ENCODE data around the gene RFX4. TPM values are rescaled to one million over a fixed set of nuclear protein-coding genes. Genes with fewer than 3 reads are reported as not detected.

The RFX4 gene
- total RNA-seq, 4 donors from 2014 or later = not detected

DNA sequence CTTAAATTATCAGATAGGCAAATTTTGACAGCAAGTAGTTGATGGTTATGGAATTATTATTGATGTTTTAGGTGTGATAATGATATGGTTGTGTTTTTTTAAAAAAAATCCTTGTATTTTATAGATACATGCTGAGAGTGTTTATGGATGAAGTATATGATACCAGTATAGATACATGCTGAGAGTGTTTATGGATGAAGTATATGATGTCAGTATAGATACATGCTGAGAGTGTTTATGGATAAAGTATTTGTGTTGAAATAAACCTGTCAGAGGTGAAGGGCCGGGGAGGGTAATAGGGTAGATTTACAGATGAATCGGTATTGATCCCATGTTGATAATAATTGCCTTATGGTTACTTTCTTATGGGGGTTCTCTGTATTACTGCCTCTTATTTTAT, 6.0 kb upstream of the RFX4 start:
- 90 to 92% methylated on average over 2 of the region's 2 CpGs for WGBS, 2 donors
- no peak for DNase-seq (ENCODE audit: low spot score in 2 of 2)
- intact Hi-C loops (cut with DNase I; ENCODE audit: low total_unique reads) = no loop called here
- TF ChIP-seq POLR2A (IDR thresholded peaks at IDR 0.05) (no peak), CTCF (IDR thresholded peaks at IDR 0.05) (no peak)
- no peak overlapping the region for H3K4me3 ChIP-seq (ENCODE audit: low read depth, poor library complexity, severe bottlenecking)

- 6 to 9% methylated on average over 58 of the region's 58 CpGs for WGBS, 2 donors
- DNase-seq (ENCODE audit: low spot score in 2 of 2) = no peak
- intact Hi-C loops (cut with DNase I; ENCODE audit: low total_unique reads) = no loop called here
Observed at GRCh38 chr12:106580671-106581508, 1.9 kb upstream of the RFX4 start.

GRCh38 chr12:106581543-106582248, 1.1 kb upstream of the RFX4 start:
- 3 to 4% methylated on average over 21 to 49 of the region's 52 CpGs for WGBS, 2 donors
- DNase-seq (ENCODE audit: low spot score in 2 of 2) = no peak
- TF ChIP-seq POLR2A (IDR thresholded peaks at IDR 0.05) (no peak), CTCF (IDR thresholded peaks at IDR 0.05) (no peak)
- H3K4me3 ChIP-seq (ENCODE audit: low read depth, poor library complexity, severe bottlenecking) = no peak overlapping the region
- intact Hi-C loops (cut with DNase I; ENCODE audit: low total_unique reads) = no loop called here

More at GRCh38 chr12:106580671-106581508, 1.9 kb upstream of the RFX4 start:
- no peak for TF ChIP-seq CTCF (IDR thresholded peaks at IDR 0.05)
- no peak overlapping the region for H3K4me3 ChIP-seq (ENCODE audit: low read depth, poor library complexity, severe bottlenecking)

DNA sequence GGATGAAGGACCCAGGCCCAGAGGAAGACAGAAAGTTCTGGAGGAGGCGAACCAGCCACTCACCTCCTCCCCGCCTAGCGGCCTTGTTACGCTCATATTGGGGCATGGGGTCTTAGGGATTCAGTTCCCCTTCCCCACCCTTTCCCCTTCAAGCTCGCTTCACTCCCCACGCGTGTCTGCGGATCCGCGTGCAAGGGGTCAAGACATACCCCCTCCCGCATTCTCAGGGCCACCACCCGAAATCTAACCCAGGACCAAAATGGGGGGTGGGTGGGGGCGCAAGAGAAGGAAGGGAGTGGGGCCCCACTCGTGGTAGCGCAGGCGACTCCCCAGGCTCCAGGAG, 584 bp upstream of the RFX4 start:
- TF ChIP-seq POLR2A (IDR thresholded peaks at IDR 0.05) (no peak), CTCF (IDR thresholded peaks at IDR 0.05) (no peak)
- WGBS, 2 donors = 5 to 7% methylated on average over 16 of the region's 16 CpGs
- no peak for DNase-seq (ENCODE audit: low spot score in 2 of 2)
- intact Hi-C loops (cut with DNase I; ENCODE audit: low total_unique reads) = no loop called here
- H3K4me3 ChIP-seq (ENCODE audit: low read depth, poor library complexity, severe bottlenecking) = no peak overlapping the region

GRCh38 chr12:106583242-106584103, 669 bp downstream of the RFX4 start:
- intact Hi-C loops (cut with DNase I; ENCODE audit: low total_unique reads) = no loop called here
- DNase-seq (ENCODE audit: low spot score in 2 of 2) = no peak
- 1% methylated on average over 36 to 60 of the region's 60 CpGs for WGBS, 2 donors
- TF ChIP-seq CTCF (IDR thresholded peaks at IDR 0.05) (no peak), POLR2A (IDR thresholded peaks at IDR 0.05) (no peak)
- peak overlapping the region; percentile 18 for H3K4me3 ChIP-seq (ENCODE audit: low read depth, poor library complexity, severe bottlenecking)

Data from lower leg skin (tissue), 4 donors.